ENCODE results near the gene CXCL17.

The CXCL17 gene

DNA sequence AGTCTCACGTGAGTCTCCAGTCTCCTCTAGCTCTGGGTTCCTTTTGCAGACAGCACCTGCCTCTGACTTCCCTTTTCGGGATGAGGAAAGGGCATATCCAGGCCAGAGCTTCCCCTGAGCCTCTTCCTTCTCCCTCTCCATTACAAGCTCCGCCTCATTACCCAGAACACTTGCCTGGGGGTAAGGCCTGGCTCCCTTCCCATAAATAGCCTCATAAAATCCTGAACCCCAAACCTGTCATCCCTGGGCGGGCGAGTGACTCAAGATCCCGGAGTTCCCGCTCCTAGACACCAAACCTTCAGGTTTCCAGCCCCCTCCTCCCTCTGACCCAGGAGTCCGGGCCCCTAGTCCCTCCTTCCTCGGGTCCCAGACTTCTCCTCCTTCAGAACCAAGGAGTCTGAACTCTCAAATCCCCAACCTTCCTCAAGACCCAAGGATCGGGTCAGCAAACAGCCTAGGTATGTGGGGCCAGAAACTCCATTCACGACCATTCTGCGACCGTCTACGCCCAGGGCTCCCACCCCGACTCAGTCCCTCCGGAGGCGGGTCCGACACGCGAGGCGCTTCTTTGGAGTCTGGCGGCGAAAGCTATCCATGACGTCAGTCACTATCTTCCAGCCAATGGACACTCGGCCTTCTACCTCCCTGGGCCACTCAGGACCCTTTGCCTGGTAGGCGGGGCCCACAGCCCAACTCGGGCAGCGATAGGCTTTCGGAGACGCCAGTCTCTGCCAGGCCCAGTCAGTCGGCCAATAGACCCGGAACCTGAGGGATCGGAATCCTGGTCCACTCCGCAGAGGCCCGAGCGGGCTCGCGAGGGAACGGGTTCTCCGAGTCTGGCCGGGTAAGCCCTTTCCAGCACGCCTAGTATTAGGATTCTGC, 46.1 kb downstream of the CXCL17 start:
- Histone ChIP-seq H3K9me3 (ENCODE audit: control insufficient read depth, insufficient read depth, low read depth, low read length) (no peaks in the 10 kb centered on the region), H3K27me3 (ENCODE audit: control insufficient read depth, insufficient read depth, low read length) (peaks cover 13% of the 10 kb centered on the region), H3K36me3 (ENCODE audit: control insufficient read depth, insufficient read depth, low read length) (no peaks in the 10 kb centered on the region), H3K4me3 (ENCODE audit: low read depth, low read length) (peak overlapping the region; percentile 75), H3K4me1 (ENCODE audit: control insufficient read depth, insufficient read depth, low read length) (peaks cover 13% of the 10 kb centered on the region; the same call in 1 of the 2 replicates), H3K9ac (ENCODE audit: low read length) (peak overlapping the region; percentile 80), H3K27ac (ENCODE audit: low read depth, low read length) (peak overlapping the region; percentile 36; the same call in 1 of the 2 replicates)

DNA sequence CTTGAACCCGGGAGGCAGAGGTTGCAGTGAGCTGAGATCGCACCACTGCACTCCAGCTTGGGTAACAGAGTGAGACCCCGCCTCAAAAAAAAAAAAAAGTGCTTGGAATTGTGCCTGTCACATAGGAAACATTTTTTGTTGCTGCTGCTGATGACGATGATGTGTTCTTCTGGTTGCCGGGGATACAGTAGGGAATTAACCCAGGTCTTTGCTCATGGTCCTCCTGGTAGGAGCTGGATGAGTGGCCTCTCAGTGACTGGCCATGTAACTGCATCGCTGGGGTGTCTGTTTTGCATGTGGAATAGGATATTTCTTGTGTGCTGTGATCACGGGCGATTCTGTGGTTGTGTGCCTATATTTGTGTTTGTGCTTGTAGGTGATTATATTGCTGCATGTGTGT, 48.0 kb downstream of the CXCL17 start:
- Histone ChIP-seq H3K9me3 (ENCODE audit: control insufficient read depth, insufficient read depth, low read depth, low read length) (no peaks in the 10 kb centered on the region), H3K4me3 (ENCODE audit: low read depth, low read length) (no peak overlapping the region)

DNA sequence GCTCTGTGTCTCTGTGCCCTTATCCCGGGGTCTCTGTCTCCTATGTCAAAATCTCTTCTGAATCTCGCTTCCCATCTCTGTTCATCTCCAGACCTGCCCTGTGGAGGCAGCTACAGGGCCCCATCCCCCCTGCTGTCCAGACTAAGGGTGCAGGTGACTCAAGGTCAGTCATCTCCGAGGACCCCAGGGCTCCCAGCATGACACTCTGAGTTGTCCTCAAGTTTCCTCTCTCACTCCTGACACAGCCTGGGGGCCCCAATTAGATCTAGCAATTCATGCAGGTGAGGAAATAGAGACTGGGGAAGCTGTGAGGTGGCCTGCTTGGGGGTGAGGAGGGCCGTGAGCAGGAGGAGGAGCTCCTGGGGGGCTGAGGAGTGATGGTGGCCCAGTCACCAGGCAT, 50.6 kb downstream of the CXCL17 start:
- H3K9me3 ChIP-seq (ENCODE audit: control insufficient read depth, insufficient read depth, low read depth, low read length), result no peaks in the 10 kb centered on the region
- H3K4me3 ChIP-seq (ENCODE audit: low read depth, low read length), result no peak overlapping the region
- no peak overlapping the region for H3K9ac ChIP-seq (ENCODE audit: low read length)
- H3K4me1 ChIP-seq (ENCODE audit: control insufficient read depth, insufficient read depth, low read length), result peaks cover 4% of the 10 kb centered on the region; the same call in 1 of the 2 replicates
- H3K36me3 ChIP-seq (ENCODE audit: control insufficient read depth, insufficient read depth, low read length), result no peaks in the 10 kb centered on the region
- H3K27ac ChIP-seq (ENCODE audit: low read depth, low read length), result no peak overlapping the region
- H3K27me3 ChIP-seq (ENCODE audit: control insufficient read depth, insufficient read depth, low read length), result peaks cover 43% of the 10 kb centered on the region

More for the DNA sequence above, 48.0 kb downstream of the CXCL17 start:
- Histone ChIP-seq H3K27me3 (ENCODE audit: control insufficient read depth, insufficient read depth, low read length) (peaks cover 31% of the 10 kb centered on the region), H3K36me3 (ENCODE audit: control insufficient read depth, insufficient read depth, low read length) (no peaks in the 10 kb centered on the region), H3K27ac (ENCODE audit: low read depth, low read length) (no peak overlapping the region), H3K4me1 (ENCODE audit: control insufficient read depth, insufficient read depth, low read length) (peaks cover 10% of the 10 kb centered on the region; the same call in 1 of the 2 replicates), H3K9ac (ENCODE audit: low read length) (no peak overlapping the region)

DNA sequence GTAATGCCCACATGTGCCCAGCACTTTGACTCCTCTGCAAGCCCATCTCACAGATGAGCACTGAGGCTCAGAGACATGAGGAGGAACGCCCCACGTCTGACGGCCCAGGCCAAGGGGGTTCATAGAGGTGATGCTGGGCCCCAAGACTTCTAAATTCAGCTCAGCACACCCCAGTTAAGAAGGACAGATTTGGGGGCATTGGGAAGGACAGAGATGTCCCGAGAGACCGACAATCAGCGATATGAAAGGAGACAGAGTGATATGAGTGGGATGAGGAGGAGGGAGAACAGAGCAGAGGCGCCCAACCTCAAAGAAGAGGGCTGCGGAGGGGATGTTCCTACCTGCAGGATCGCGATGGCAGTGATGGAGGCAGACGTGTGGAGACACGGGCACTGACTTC, 52.8 kb downstream of the CXCL17 start, which contains the start of gene CNFN:
CNFN (minus strand) TSS at position 399 of the 400 bp plus-strand sequence. CDS start 1,260 bp downstream, outside the sequence.
- no peak within 1 kb of the TSS for H3K9ac ChIP-seq (ENCODE audit: low read length)
- H3K36me3 ChIP-seq (ENCODE audit: control insufficient read depth, insufficient read depth, low read length), result no peaks in the 10 kb centered on the region
- no peak within 1 kb of the TSS for H3K4me3 ChIP-seq (ENCODE audit: low read depth, low read length)
- no peak within 1 kb of the TSS for H3K27ac ChIP-seq (ENCODE audit: low read depth, low read length)
- H3K4me1 ChIP-seq (ENCODE audit: control insufficient read depth, insufficient read depth, low read length), result 0 out of 2 replicates have a peak, but pooled peaks cover 5% of the 10 kb centered on the region
- no peaks in the 10 kb centered on the region for H3K9me3 ChIP-seq (ENCODE audit: control insufficient read depth, insufficient read depth, low read depth, low read length)
- H3K27me3 ChIP-seq (ENCODE audit: control insufficient read depth, insufficient read depth, low read length), result peaks cover 43% of the 10 kb centered on the region

- Histone ChIP-seq H3K27me3 (ENCODE audit: control insufficient read depth, insufficient read depth, low read length) (peaks cover 43% of the 10 kb centered on the region), H3K27ac (ENCODE audit: low read depth, low read length) (no peak overlapping the region), H3K9me3 (ENCODE audit: control insufficient read depth, insufficient read depth, low read depth, low read length) (no peaks in the 10 kb centered on the region), H3K9ac (ENCODE audit: low read length) (no peak overlapping the region), H3K4me3 (ENCODE audit: low read depth, low read length) (no peak overlapping the region), H3K36me3 (ENCODE audit: control insufficient read depth, insufficient read depth, low read length) (no peaks in the 10 kb centered on the region), H3K4me1 (ENCODE audit: control insufficient read depth, insufficient read depth, low read length) (0 out of 2 replicates have a peak, but pooled peaks cover 5% of the 10 kb centered on the region)
These were observed 53.8 kb downstream of the CXCL17 start for GRCh38 chr19:42388851-42389489.

DNA sequence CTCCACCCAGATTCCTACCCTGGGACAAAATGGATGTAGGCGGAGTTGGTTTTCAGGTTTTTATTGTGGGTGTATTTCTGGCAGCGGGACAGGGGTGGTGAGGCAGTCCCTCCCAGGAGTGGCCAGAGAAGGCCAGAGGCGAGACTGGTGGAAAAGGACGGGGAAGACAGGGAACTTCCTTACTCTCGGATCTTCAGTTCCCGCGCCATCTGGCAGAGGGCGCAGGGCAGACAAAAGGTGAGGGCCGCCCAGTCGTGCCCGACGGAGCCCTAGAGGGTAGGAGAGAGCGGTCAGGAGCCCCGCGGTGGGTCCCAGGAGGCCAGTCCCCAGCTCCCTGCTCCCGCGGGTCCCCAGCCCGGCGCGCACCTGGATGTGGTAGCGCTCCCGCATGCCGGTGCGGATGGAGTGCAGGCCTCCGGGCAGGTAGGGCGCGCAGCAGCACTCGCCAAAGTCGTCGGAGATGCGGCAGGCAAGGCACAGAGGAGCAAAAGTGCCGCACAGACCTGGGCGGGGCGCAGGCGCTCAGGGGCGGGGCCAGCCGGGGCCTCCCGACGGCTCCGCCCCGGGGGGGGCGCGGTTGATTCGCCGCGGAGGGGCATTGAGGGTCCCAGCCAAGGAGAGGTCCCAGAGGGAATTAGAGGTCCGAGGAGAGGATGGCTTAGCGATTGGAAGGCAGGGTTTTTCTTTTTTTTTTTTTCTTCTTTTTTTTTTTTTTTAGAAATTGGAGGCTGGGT, 55.6 kb downstream of the CXCL17 start:
- H3K9ac ChIP-seq (ENCODE audit: low read length), result peak overlapping the region; percentile 70
- peaks cover 36% of the 10 kb centered on the region for H3K27me3 ChIP-seq (ENCODE audit: control insufficient read depth, insufficient read depth, low read length)
- H3K27ac ChIP-seq (ENCODE audit: low read depth, low read length), result 0 out of 2 replicates have a peak overlapping the region, but pooled peaks have one; percentile 42
- H3K36me3 ChIP-seq (ENCODE audit: control insufficient read depth, insufficient read depth, low read length), result no peaks in the 10 kb centered on the region
- peak overlapping the region; percentile 79 for H3K4me3 ChIP-seq (ENCODE audit: low read depth, low read length)
- no peaks in the 10 kb centered on the region for H3K9me3 ChIP-seq (ENCODE audit: control insufficient read depth, insufficient read depth, low read depth, low read length)
- 0 out of 2 replicates have a peak, but pooled peaks cover 5% of the 10 kb centered on the region for H3K4me1 ChIP-seq (ENCODE audit: control insufficient read depth, insufficient read depth, low read length)

DNA sequence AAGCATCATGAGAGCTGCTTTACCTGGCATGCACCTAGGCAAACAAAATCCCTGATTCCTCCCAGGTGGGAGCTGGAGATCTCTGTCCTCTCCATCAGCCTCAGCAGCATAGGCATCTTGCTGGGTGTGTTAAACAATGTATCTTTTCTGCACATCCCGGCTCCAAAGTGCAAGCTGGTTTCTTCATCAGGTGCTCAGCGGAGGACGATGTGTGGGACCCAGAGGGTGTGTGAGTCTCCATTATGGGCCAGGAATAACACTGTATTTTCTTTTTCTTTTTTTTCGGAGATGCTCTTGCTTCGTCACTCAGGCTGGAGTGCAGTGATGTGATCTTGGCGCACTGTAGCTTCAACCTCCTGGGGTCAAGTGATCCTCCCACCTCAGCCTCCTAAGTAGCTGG, 62.6 kb downstream of the CXCL17 start:
- no peaks in the 10 kb centered on the region for H3K9me3 ChIP-seq (ENCODE audit: control insufficient read depth, insufficient read depth, low read depth, low read length)
- peaks cover 3% of the 10 kb centered on the region; the same call in 1 of the 2 replicates for H3K27me3 ChIP-seq (ENCODE audit: control insufficient read depth, insufficient read depth, low read length)
- H3K4me1 ChIP-seq (ENCODE audit: control insufficient read depth, insufficient read depth, low read length), result no peaks in the 10 kb centered on the region
- no peak overlapping the region for H3K4me3 ChIP-seq (ENCODE audit: low read depth, low read length)
- H3K27ac ChIP-seq (ENCODE audit: low read depth, low read length), result no peak overlapping the region
- peaks cover 11% of the 10 kb centered on the region; the same call in 1 of the 2 replicates for H3K36me3 ChIP-seq (ENCODE audit: control insufficient read depth, insufficient read depth, low read length)
- no peak overlapping the region for H3K9ac ChIP-seq (ENCODE audit: low read length)

All from HUES6 (cell line).